ENCODE measurements around the gene UBE2V1. TPM values are rescaled to one million over a fixed set of nuclear protein-coding genes. Genes with fewer than 3 reads are reported as not detected.
"Not testable (repeated sequence)": the region's sequence is repeated elsewhere in the genome, so short reads cannot be mapped to it uniquely, and the experiment has no call there.

UBE2V1 gene
- total RNA-seq, 1 donor from 2014 or later = 150 TPM

- Mint-ChIP-seq H3K9me3 (ENCODE audit: low read depth) (no peaks in the 10 kb centered on the region), H3K36me3 (ENCODE audit: insufficient read depth) (no peaks in the 10 kb centered on the region), H3K4me1 (ENCODE audit: low read depth) (peaks cover 2% of the 10 kb centered on the region), H3K4me3 (ENCODE audit: low read depth) (no peak overlapping the region), H3K27ac (no peak overlapping the region), H3K27me3 (peaks cover 4% of the 10 kb centered on the region)
- TF ChIP-seq, protein P1, sequence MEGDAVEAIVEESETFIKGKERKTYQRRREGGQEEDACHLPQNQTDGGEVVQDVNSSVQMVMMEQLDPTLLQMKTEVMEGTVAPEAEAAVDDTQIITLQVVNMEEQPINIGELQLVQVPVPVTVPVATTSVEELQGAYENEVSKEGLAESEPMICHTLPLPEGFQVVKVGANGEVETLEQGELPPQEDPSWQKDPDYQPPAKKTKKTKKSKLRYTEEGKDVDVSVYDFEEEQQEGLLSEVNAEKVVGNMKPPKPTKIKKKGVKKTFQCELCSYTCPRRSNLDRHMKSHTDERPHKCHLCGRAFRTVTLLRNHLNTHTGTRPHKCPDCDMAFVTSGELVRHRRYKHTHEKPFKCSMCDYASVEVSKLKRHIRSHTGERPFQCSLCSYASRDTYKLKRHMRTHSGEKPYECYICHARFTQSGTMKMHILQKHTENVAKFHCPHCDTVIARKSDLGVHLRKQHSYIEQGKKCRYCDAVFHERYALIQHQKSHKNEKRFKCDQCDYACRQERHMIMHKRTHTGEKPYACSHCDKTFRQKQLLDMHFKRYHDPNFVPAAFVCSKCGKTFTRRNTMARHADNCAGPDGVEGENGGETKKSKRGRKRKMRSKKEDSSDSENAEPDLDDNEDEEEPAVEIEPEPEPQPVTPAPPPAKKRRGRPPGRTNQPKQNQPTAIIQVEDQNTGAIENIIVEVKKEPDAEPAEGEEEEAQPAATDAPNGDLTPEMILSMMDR (IDR thresholded peaks at IDR 0.05; ENCODE audit: unreplicated experiment) = no peak
- DNase-seq (ENCODE audit: low spot score, unreplicated experiment) = no peak
Observed at GRCh38 chr20:50067461-50067860, 45.5 kb downstream of the UBE2V1 start.

- H3K4me1 Mint-ChIP-seq (ENCODE audit: low read depth) = peaks cover 2% of the 10 kb centered on the region
- no peaks in the 10 kb centered on the region for H3K36me3 Mint-ChIP-seq (ENCODE audit: insufficient read depth)
- TF ChIP-seq, protein P1 (IDR thresholded peaks at IDR 0.05; ENCODE audit: unreplicated experiment) = no peak
- no peak for DNase-seq (ENCODE audit: low spot score, unreplicated experiment)
- no peak overlapping the region for H3K4me3 Mint-ChIP-seq (ENCODE audit: low read depth)
- peaks cover 4% of the 10 kb centered on the region for H3K27me3 Mint-ChIP-seq
- H3K27ac Mint-ChIP-seq = no peak overlapping the region
- H3K9me3 Mint-ChIP-seq (ENCODE audit: low read depth) = no peaks in the 10 kb centered on the region
Observed at GRCh38 chr20:50067018-50067417, 45.9 kb downstream of the UBE2V1 start.

DNA sequence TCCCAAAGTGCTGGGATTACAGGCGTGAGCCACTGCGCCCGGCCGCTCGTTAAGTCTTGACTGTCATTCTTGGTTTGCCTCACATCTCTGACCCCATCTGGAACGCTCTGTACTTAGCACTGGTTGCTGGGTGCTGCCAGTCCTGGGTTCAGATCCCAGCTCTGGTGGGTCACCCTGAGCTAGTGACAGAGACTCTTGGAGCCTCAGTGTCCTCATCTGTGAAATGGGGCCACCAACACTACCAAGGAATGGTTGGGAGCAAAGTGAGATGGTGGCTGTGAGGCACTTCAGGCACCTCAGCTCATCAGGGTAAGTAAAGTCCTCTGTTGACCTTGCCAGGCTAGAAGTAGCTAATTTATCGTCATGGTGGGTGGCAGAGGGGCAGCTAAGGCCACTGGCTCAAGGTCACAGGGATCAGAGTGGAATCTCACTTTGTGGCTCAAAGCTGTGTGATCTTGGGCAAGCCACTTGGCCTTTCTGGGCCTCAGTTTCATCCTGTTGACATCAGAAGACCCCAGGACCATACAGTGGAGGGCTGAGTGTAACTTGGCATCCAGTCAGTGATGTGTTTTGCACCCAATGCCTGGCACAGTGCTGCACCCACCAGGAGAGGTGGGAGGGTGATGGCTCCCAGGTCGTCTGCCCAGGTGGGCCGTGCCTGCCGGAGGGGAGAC lies 46.7 kb downstream of the UBE2V1 start:
- DNase-seq (ENCODE audit: low spot score, unreplicated experiment) = no peak
- Mint-ChIP-seq H3K4me3 (ENCODE audit: low read depth) (no peak overlapping the region), H3K9me3 (ENCODE audit: low read depth) (no peaks in the 10 kb centered on the region), H3K27ac (no peak overlapping the region), H3K4me1 (ENCODE audit: low read depth) (peaks cover 2% of the 10 kb centered on the region), H3K36me3 (ENCODE audit: insufficient read depth) (no peaks in the 10 kb centered on the region), H3K27me3 (peaks cover 4% of the 10 kb centered on the region)
- TF ChIP-seq, protein P1 (IDR thresholded peaks at IDR 0.05; ENCODE audit: unreplicated experiment) = no peak

DNA sequence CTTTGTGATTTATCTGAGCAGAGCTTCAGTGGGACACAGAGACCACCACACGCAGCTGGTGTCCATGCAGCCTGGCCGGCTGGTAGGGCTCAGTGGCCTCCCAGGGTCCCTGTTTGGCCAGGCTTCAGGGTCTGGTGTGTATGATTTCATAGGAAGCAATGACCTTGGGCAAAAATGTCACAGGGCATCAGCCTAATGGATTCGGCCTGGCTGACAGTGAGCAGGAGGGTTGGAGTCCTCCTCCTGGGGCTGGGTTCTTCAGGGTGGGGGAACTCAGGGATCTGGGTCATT lies 47.7 kb downstream of the UBE2V1 start:
- H3K36me3 Mint-ChIP-seq (ENCODE audit: insufficient read depth) = no peaks in the 10 kb centered on the region
- H3K4me1 Mint-ChIP-seq (ENCODE audit: low read depth) = peaks cover 2% of the 10 kb centered on the region
- TF ChIP-seq, protein P1 (IDR thresholded peaks at IDR 0.05; ENCODE audit: unreplicated experiment) = no peak
- H3K27ac Mint-ChIP-seq = no peak overlapping the region
- peaks cover 4% of the 10 kb centered on the region for H3K27me3 Mint-ChIP-seq
- H3K4me3 Mint-ChIP-seq (ENCODE audit: low read depth) = no peak overlapping the region
- no peak for DNase-seq (ENCODE audit: low spot score, unreplicated experiment)
- no peaks in the 10 kb centered on the region for H3K9me3 Mint-ChIP-seq (ENCODE audit: low read depth)

DNA sequence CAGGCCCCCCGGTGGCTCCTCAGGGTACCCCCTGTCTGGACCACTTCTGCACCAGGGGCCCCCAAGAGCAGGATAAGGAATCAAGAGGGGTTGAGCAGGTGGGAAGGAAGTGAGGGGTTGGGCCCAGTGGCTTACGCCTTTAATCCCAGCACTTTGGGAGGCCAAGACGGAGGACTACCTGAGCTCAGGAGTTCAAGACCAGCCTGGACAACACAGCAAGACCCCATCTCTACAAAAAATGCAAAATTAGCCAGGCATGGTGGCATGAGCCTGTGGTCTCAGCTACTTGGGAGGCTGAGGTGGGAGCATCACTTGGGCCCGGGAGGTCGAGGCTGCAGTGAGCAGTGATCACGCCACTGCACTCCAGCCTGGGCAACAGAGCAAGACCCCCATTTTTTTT lies 49.2 kb downstream of the UBE2V1 start:
- H3K4me1 Mint-ChIP-seq (ENCODE audit: low read depth); DNase-seq (ENCODE audit: low spot score, unreplicated experiment); H3K9me3 Mint-ChIP-seq (ENCODE audit: low read depth); H3K4me3 Mint-ChIP-seq (ENCODE audit: low read depth); H3K36me3 Mint-ChIP-seq (ENCODE audit: insufficient read depth); H3K27me3 Mint-ChIP-seq; H3K27ac Mint-ChIP-seq: not testable (repeated sequence)

All from progenitor cell of endocrine pancreas (in vitro differentiated cells).